PC-9 (cell line): ENCODE measurements around the gene CD300LB. TPM values are rescaled to one million over a fixed set of nuclear protein-coding genes. Genes with fewer than 3 reads are reported as not detected.

ENCODE experiments used
- BruUV-seq: library from RNA; stranded (reverse); fragments of 400-500 nt; replicated peaks from 2 replicates; lab custom pipeline; 2021; lab: Mats Ljungman, UMichigan
- CTCF ChIA-PET: fragments of 300-600 bp; sonication (Branson Sonifier 250); formaldehyde crosslinking; loops from one replicate; lab custom pipeline; 2022; ENCODE audit warnings: antibody characterized with exemption; lab: Charles Lee
- POLR2A ChIA-PET: fragments of 300-600 bp; sonication (Branson Sonifier 250); formaldehyde crosslinking; loops from one replicate; lab custom pipeline; 2022; ENCODE audit warnings: antibody characterized with exemption; ENCODE audit not compliant: unreplicated experiment; lab: Charles Lee
- DNase-seq, 2 experiments: peaks; one replicate each; pipeline versions ENCODE4 v3.0.0 to v3.0.0-alpha.2; 2015 to 2022; ENCODE audit warnings: mixed read lengths in 1 of 2
- H2AFZ ChIP-seq: fragments of 200-600 bp; sonication (generic); 2 replicates; pipeline ENCODE4 v1.8.1; 2017; ENCODE audit warnings: antibody characterized with exemption
- H3F3A ChIP-seq: fragments of 200-600 bp; sonication (generic); 2 replicates; pipeline ENCODE4 v1.8.1; 2017; ENCODE audit warnings: antibody characterized with exemption, mild to moderate bottlenecking, low read depth; ENCODE audit not compliant: insufficient read depth
- H3K27ac ChIP-seq: fragments of 200-600 bp; sonication (generic); 2 replicates; pipeline ENCODE4 v1.6.1; 2016; ENCODE audit warnings: mixed run types
- H3K27me3 ChIP-seq: fragments of 200-600 bp; sonication (generic); 2 replicates; pipeline ENCODE4 v1.6.1; 2016; ENCODE audit warnings: low read depth, mixed run types; ENCODE audit not compliant: insufficient read depth
- H3K36me3 ChIP-seq: fragments of 200-600 bp; sonication (generic); 2 replicates; pipeline ENCODE4 v1.6.1; 2016; ENCODE audit warnings: low read depth, mixed run types
- H3K4me1 ChIP-seq: fragments of 200-600 bp; sonication (generic); replicated peaks from 2 replicates; pipeline ENCODE4 v1.6.1; 2016; ENCODE audit warnings: mixed run types; ENCODE audit not compliant: insufficient read depth
- H3K4me2 ChIP-seq: fragments of 200-600 bp; sonication (generic); 2 replicates; pipeline ENCODE4 v1.6.1; 2017; ENCODE audit warnings: mixed run types
- H3K4me3 ChIP-seq: fragments of 200-600 bp; sonication (generic); 2 replicates; pipeline ENCODE4 v1.6.1; 2016; ENCODE audit warnings: mixed run types
- H3K79me2 ChIP-seq: fragments of 200-600 bp; sonication (generic); 2 replicates; pipeline ENCODE4 v1.6.1; 2017; ENCODE audit warnings: low read depth, mixed run types
- H3K9me2 ChIP-seq: fragments of 200-600 bp; sonication (generic); 2 replicates; pipeline ENCODE4 v1.8.1; 2017; ENCODE audit warnings: mild to moderate bottlenecking; ENCODE audit not compliant: insufficient read depth
- H3K9me3 ChIP-seq: fragments of 200-600 bp; sonication (generic); 2 replicates; pipeline ENCODE4 v1.8.1; 2016; ENCODE audit warnings: low read depth; ENCODE audit not compliant: insufficient read depth
- H4K20me1 ChIP-seq: fragments of 200-600 bp; sonication (generic); 2 replicates; pipeline ENCODE4 v1.8.1; 2017; ENCODE audit not compliant: insufficient read depth
- EZH2 ChIP-seq: fragments of 200-600 bp; sonication (generic); IDR thresholded peaks from 2 replicates; pipeline ENCODE4 v1.8.0; 2017; ENCODE audit warnings: antibody characterized with exemption, low read depth
- intact Hi-C: fragments of 100-400 bp; cut with micrococcal nuclease; formaldehyde crosslinking; loops from one replicate; pipeline ENCODE4 v1.10.0; 2022; ENCODE audit not compliant: unreplicated experiment
- total RNA-seq: library from RNA; stranded (reverse); gene quantifications from 2 replicates; pipeline ENCODE4 v1.2.3, GENCODE V29; 2021
- TF ChIP-seq, protein P1 (sequence below): fragments of 200-600 bp; sonication (generic); conservative IDR thresholded peaks from 2 replicates; pipeline ENCODE4 v1.6.1; 2017; ENCODE audit warnings: mixed run types, antibody characterized with exemption, mild to moderate bottlenecking, moderate library complexity

The CD300LB gene
- total RNA-seq, 1 experiment from 2014 or later = not detected

DNA sequence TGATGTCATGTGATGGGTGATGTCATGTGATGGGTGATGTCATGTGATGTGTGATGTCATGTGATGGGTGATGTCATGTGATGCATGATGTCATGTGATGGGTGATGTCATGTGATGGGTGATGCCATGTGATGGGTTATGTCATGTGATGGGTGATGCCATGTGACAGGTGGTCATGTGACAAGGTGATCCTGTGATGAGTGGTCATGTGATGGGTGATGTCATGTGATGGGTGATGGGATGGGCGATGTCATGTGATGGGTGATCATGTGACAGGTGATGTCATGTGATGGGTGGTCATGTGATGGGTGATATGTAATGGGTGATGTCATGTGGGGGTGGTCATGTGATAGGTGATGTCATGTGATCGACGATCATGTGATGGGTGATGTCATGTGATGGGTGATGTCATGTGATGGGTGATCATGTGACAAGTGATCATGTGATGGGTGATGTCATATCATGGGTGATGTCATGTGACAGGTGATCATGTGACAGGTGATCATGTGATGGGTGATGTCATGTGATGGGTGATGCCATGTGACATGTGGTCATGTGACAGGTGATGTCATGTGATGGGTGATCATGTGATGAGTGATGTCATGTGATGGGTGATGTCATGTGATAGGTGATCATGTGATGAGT, 17.2 kb downstream of the CD300LB start:
- no peak overlapping the region for H3K4me2 ChIP-seq
- intact Hi-C loops = no loop called here
- no peaks in the 10 kb centered on the region for H4K20me1 ChIP-seq
- H3K9me3 ChIP-seq = 0 out of 2 replicates have a peak, but pooled peaks cover 4% of the 10 kb centered on the region
- H3K79me2 ChIP-seq = no peaks in the 10 kb centered on the region
- H3K36me3 ChIP-seq = no peaks in the 10 kb centered on the region
- no peaks in the 10 kb centered on the region for H3F3A ChIP-seq
- DNase-seq = peak in 1 of 2 experiments; percentile 11
- peaks cover 28% of the 10 kb centered on the region for H3K27me3 ChIP-seq
- no peak overlapping the region for H2AFZ ChIP-seq
- TF ChIP-seq, protein P1, sequence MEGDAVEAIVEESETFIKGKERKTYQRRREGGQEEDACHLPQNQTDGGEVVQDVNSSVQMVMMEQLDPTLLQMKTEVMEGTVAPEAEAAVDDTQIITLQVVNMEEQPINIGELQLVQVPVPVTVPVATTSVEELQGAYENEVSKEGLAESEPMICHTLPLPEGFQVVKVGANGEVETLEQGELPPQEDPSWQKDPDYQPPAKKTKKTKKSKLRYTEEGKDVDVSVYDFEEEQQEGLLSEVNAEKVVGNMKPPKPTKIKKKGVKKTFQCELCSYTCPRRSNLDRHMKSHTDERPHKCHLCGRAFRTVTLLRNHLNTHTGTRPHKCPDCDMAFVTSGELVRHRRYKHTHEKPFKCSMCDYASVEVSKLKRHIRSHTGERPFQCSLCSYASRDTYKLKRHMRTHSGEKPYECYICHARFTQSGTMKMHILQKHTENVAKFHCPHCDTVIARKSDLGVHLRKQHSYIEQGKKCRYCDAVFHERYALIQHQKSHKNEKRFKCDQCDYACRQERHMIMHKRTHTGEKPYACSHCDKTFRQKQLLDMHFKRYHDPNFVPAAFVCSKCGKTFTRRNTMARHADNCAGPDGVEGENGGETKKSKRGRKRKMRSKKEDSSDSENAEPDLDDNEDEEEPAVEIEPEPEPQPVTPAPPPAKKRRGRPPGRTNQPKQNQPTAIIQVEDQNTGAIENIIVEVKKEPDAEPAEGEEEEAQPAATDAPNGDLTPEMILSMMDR = no peak
- no peak for TF ChIP-seq EZH2
- H3K9me2 ChIP-seq = no peaks in the 10 kb centered on the region
- BruUV-seq = no TSS peak
- H3K27ac ChIP-seq = no peak overlapping the region
- no peak overlapping the region for H3K4me3 ChIP-seq
- ChIA-PET CTCF (no interaction called here), POLR2A (no interaction called here)
- no peaks in the 10 kb centered on the region for H3K4me1 ChIP-seq

DNA sequence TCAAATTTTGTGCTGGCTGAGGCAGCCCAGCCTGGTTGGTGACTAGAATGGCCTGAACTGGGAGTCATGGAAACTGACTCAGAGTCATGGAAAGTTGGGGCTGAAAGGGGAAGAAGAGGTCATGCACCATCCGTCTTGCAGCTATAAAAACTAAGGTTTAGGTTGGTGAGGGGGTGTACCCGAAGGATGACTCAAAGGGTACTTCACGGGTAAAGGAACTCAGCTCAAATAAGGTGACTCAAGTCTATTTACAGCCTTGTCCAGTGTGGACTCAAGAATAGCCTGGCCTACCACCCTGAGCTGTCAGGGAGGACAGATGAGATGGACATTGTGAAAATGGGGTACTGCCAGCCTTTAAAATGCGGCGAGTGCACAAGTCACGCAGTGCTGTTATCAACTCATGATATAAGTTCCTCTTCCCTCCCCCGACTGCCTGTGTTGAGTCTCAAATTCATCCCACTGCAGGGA, 18.6 kb downstream of the CD300LB start:
- intact Hi-C loops = no loop called here
- Histone ChIP-seq H3K9me3 (0 out of 2 replicates have a peak, but pooled peaks cover 4% of the 10 kb centered on the region), H3K4me1 (no peaks in the 10 kb centered on the region), H2AFZ (no peak overlapping the region), H3K4me2 (no peak overlapping the region), H3F3A (no peaks in the 10 kb centered on the region), H3K4me3 (no peak overlapping the region), H3K27me3 (peaks cover 17% of the 10 kb centered on the region; the same call in 1 of the 2 replicates), H3K79me2 (no peaks in the 10 kb centered on the region), H3K36me3 (no peaks in the 10 kb centered on the region), H4K20me1 (no peaks in the 10 kb centered on the region), H3K27ac (no peak overlapping the region), H3K9me2 (no peaks in the 10 kb centered on the region)
- CTCF ChIA-PET = no interaction called here
- TF ChIP-seq, protein P1 = no peak
- TF ChIP-seq EZH2 = no peak
- no TSS peak for BruUV-seq
- DNase-seq = no peak
- POLR2A ChIA-PET = no interaction called here

DNA sequence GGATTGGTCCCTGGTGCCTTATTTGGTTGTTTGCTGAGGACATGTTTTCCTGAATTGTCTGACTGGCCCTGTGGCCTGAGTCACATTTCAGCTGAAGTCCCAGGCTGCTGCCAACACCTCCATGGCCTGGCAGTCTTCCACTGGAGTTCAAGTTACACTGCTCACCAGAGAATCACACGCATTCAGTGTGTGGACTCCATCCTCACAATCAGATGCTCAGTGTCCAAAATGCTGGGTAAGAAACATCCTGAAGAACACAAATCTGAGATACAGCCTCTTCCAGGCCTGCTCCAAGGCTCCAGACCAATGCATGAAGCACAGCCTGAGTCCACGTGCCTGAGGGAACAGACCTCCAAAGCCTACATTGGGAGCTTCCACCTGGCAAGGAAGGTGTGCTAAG, 19.2 kb downstream of the CD300LB start:
- no peak for TF ChIP-seq EZH2
- TF ChIP-seq, protein P1 = no peak
- Histone ChIP-seq H3K9me2 (no peaks in the 10 kb centered on the region), H2AFZ (no peak overlapping the region), H3K4me3 (no peak overlapping the region), H3K4me2 (no peak overlapping the region), H3F3A (no peaks in the 10 kb centered on the region), H3K79me2 (no peaks in the 10 kb centered on the region), H3K4me1 (no peaks in the 10 kb centered on the region), H3K27ac (no peak overlapping the region), H3K9me3 (0 out of 2 replicates have a peak, but pooled peaks cover 4% of the 10 kb centered on the region), H3K27me3 (peaks cover 17% of the 10 kb centered on the region; the same call in 1 of the 2 replicates), H3K36me3 (no peaks in the 10 kb centered on the region), H4K20me1 (no peaks in the 10 kb centered on the region)
- BruUV-seq = no TSS peak
- CTCF ChIA-PET = interaction anchor here (0.6 kb wide), 1 partner anchor 1862 kb away, joined by 3 read pairs; no protein-coding TSS in a partner anchor
- intact Hi-C loops = no loop called here
- POLR2A ChIA-PET = no interaction called here
- DNase-seq = no peak
